ENCODE results near the gene CDA.
A peak's percentile ranks its signal among the peaks of the same experiment; 100 is the strongest.

The CDA gene

DNA sequence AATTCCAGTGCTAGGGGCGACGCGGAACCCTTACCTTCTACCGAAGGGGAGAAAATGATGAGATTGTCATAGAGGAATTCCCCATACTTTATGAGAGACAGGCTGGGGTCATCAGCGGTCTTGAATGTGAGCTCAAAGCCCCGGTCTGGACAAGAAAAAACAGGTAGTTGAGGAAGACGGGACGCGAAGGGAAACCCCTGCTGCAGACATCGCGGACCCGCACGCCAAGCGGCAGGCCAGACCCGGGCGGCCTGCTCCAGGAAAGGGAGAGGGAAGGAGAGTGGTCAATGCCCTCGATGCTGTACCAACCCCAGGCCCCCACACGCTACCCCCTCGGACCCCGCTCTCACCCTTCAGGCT, 71.9 kb downstream of the CDA start:
- no peak for TF ChIP-seq POLR2A (IDR thresholded peaks at IDR 0.05; ENCODE audit: low read depth, low read length)
- no peak for TF ChIP-seq POLR2AphosphoS5 (IDR thresholded peaks at IDR 0.05; ENCODE audit: low read depth, low read length)
- TF ChIP-seq TAF1 (IDR thresholded peaks at IDR 0.05; ENCODE audit: borderline replicate concordance, low read depth, low read length) = no peak
- no peak for DNase-seq (ENCODE audit: insufficient read length)
- no peak for FAIRE-seq

DNA sequence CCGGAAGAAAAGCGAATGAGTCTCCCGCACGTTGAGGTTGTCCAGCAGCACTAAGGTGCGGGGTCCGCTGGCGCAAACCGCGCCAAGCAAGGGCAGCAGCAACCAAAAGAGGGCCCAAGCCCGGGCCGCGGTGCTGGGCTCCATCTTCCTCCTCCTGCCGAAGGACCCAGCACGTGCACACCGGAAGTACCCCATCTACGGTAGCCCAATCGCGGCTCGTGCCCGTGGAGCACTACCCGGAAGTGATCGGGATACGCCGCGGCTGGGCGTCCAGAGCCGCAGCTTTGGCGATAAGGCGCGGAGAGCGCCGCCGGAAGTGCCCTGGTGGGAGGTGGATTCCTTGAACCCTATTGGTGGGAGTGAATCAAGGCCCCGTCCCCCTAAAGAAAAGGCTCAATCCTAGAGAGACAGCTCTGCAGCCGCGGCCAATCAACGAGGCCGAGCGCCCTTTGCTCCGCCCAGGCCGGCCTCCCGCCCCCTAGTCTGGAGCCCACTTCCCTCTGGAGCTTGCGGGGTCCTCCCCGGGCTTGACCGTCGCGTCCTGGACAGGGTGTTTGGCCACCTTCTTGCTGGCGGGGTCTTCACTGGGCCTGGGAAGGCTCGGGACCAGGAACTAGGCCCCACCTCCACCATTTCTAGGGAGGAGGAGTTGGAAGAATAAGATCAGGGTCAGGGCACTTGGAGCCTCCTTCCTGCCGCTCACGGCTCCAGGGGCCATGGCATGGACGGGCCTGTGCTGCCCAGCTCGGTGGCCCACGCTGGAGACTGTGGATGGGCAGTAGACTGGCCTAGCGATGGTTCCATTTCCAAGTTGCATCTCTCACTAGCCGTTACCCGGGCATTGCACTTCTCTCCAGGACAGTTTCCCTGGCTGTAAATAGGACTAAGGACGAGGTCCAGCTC, 72.6 kb downstream of the CDA start, which contains the start of gene DDOST:
TSS of gene DDOST (minus strand) at position 163 of the 903 bp plus-strand sequence. CDS start at position 144, 19 bp downstream.
- FAIRE-seq = peak; percentile 99
- peak; percentile 97 for DNase-seq (ENCODE audit: insufficient read length)
- TF ChIP-seq TAF1 (IDR thresholded peaks at IDR 0.05; ENCODE audit: borderline replicate concordance, low read depth, low read length) = peak; percentile 71
- TF ChIP-seq POLR2A (IDR thresholded peaks at IDR 0.05; ENCODE audit: low read depth, low read length) = peak; percentile 80
- peak; percentile 82 for TF ChIP-seq POLR2AphosphoS5 (IDR thresholded peaks at IDR 0.05; ENCODE audit: low read depth, low read length)

DNA sequence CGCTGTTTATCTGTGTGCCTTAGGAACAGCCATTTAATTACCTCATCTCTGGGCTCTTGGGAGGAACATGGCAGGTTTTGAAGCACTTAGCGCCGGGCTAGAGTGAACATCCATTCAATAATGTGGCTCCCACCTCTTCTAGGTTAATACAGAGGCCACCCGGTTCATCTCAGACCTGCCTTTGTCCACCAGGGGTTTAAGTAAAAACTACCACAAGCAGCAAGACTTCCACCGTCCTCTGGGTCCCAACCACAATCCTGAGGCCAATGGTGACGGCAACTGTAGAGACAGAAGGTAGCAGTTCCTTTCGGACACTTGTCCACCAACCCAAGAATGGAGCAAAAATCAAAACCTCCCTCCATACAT, 73.2 kb downstream of the CDA start:
- DNase-seq (ENCODE audit: insufficient read length) (no peak), FAIRE-seq (no peak)
- TF ChIP-seq TAF1 (IDR thresholded peaks at IDR 0.05; ENCODE audit: borderline replicate concordance, low read depth, low read length) (no peak), POLR2A (IDR thresholded peaks at IDR 0.05; ENCODE audit: low read depth, low read length) (no peak), POLR2AphosphoS5 (IDR thresholded peaks at IDR 0.05; ENCODE audit: low read depth, low read length) (no peak)

DNA sequence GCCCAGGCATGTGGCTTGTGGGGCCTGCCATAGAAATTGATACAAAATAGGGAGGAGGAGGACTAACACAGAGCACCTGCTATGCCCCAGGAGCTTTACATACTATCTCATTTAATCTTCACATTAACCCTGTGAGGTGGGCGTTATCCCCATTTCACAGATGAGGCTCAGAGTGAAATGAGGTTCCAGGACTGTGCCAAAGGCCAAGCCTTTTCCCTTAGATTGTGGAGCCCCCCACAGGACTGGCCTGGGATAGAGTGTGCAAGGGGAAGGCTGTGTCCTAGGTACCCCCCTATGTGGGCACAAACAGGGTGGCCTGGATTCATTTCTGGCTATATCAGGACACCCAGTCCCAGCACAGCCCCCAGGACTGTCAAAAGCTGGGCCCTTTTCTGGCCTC, 74.5 kb downstream of the CDA start:
- FAIRE-seq (no peak), DNase-seq (ENCODE audit: insufficient read length) (no peak)
- no peak for TF ChIP-seq POLR2AphosphoS5 (IDR thresholded peaks at IDR 0.05; ENCODE audit: low read depth, low read length)
- no peak for TF ChIP-seq TAF1 (IDR thresholded peaks at IDR 0.05; ENCODE audit: borderline replicate concordance, low read depth, low read length)
- no peak for TF ChIP-seq POLR2A (IDR thresholded peaks at IDR 0.05; ENCODE audit: low read depth, low read length)

DNA sequence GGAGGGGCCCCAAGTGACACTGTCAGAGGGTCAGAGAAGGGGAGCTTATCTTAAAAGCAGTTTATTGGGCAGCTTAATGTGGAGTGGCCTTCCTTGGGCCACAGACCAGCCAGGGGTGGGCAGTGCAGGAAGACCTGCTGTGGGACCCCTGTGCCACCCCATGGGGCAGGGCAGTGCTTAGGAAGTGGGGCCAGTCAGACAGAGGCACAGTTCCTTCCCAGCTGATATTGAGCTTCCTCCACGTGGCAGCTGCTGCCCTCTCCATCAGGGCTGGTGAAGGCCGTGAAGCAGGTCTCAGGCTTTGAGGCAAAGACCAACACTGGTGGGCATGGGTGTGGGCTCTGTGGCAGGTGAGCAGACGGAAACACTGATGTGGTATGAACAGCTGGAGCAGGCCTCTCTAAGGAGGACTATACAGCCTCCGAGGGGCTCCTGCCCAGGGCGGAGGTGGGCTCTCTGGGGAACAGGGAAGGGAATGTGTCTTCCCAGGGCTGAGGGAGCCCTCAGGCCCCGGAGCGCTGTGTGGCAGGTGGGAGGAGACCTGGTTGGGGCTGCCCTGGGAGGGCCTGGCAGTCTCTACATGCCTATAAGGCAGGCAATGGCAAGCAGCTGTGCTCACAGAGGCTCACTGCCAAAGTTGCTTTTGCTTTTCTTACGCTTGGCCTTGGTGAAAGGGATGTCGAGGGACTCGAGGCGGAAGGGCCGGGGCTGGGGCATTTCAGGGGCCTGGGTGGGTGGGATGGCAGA, 75.2 kb downstream of the CDA start:
- DNase-seq (ENCODE audit: insufficient read length) = no peak
- TF ChIP-seq POLR2A (IDR thresholded peaks at IDR 0.05; ENCODE audit: low read depth, low read length) (no peak), TAF1 (IDR thresholded peaks at IDR 0.05; ENCODE audit: borderline replicate concordance, low read depth, low read length) (no peak), POLR2AphosphoS5 (IDR thresholded peaks at IDR 0.05; ENCODE audit: low read depth, low read length) (no peak)
- FAIRE-seq = no peak

DNA sequence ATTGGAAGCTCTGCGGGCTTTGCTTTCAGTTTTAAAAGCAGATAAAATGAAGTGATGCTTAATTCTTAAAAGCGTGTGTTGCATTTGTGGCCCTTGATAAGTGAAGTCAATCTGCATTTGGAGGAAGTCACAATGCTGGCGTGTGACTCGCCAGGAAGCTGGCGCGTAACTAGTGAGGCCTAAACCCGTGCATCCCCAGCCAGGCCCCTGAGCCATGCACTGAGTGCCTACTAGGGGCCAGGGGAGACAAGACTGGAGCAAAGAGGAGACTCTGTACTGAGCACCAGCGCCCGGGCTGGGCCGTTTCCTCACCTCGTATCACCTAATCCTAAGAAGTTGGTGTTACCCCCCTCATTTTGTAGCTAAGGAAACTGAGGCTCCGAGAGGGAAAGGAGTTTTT, 76.8 kb downstream of the CDA start:
- DNase-seq (ENCODE audit: insufficient read length) = no peak
- TF ChIP-seq POLR2AphosphoS5 (IDR thresholded peaks at IDR 0.05; ENCODE audit: low read depth, low read length) (no peak), POLR2A (IDR thresholded peaks at IDR 0.05; ENCODE audit: low read depth, low read length) (no peak), TAF1 (IDR thresholded peaks at IDR 0.05; ENCODE audit: borderline replicate concordance, low read depth, low read length) (no peak)
- FAIRE-seq = no peak

DNA sequence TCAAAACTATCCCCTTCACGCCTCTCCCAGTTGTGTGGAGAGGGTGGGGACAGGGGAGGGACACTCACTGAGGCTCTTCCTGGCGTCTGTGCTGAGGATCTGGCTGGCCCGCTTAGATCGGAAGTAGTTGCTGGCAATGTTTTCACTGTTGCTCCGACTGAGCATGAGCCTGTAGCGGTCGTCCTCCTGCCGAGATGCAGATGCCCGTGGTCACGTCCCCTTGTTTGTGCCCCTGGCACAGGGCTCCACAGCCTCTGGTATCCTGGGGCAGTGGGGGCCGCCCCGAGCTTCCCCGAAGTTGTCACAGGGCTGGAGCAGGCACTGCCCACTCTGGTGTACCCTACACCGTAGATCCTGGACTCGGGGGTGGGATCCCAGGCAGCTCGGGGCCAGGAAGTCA, 77.2 kb downstream of the CDA start:
- TF ChIP-seq POLR2A (IDR thresholded peaks at IDR 0.05; ENCODE audit: low read depth, low read length) (no peak), POLR2AphosphoS5 (IDR thresholded peaks at IDR 0.05; ENCODE audit: low read depth, low read length) (no peak), TAF1 (IDR thresholded peaks at IDR 0.05; ENCODE audit: borderline replicate concordance, low read depth, low read length) (no peak)
- DNase-seq (ENCODE audit: insufficient read length) = no peak
- FAIRE-seq = no peak

DNA sequence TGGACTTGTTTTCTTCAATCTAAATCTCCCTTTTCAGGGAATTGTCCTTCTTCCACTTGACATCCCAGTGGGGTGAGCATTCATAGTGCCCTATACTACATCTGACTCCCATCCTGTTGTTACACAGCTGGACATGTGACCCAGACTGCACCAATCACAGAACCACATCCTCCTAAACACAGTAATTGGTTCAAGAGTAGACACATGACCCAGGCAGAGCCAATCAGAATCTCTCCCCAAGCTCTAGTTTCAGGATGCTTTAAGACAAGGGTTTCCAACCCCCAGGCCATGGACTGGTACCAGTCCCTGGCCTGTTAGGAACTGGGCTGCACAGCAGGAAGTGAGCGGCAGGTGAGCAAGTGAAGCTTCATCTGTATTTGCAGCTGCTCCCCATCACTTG, 77.9 kb downstream of the CDA start:
- TF ChIP-seq POLR2AphosphoS5 (IDR thresholded peaks at IDR 0.05; ENCODE audit: low read depth, low read length) (no peak), POLR2A (IDR thresholded peaks at IDR 0.05; ENCODE audit: low read depth, low read length) (no peak), TAF1 (IDR thresholded peaks at IDR 0.05; ENCODE audit: borderline replicate concordance, low read depth, low read length) (no peak)
- no peak for DNase-seq (ENCODE audit: insufficient read length)
- FAIRE-seq = no peak
